Measurements from ENCODE around the gene CDH4.

The CDH4 gene

GRCh38 chr20:61680096-61680495 lies 428.0 kb downstream of the CDH4 start:
- no peak for DNase-seq (ENCODE audit: low read depth)
- no peak for TF ChIP-seq CTCF (IDR thresholded peaks at IDR 0.05; ENCODE audit: control insufficient read depth, extremely low read depth, insufficient read depth)
- H3K4me3 ChIP-seq (ENCODE audit: low read depth, low read length) = no peak overlapping the region

GRCh38 chr20:61682114-61682995 lies 430.3 kb downstream of the CDH4 start:
- H3K4me3 ChIP-seq (ENCODE audit: low read depth, low read length) = no peak overlapping the region
- no peak for TF ChIP-seq CTCF (IDR thresholded peaks at IDR 0.05; ENCODE audit: control insufficient read depth, extremely low read depth, insufficient read depth)
- DNase-seq (ENCODE audit: low read depth) = no peak

- TF ChIP-seq CTCF (IDR thresholded peaks at IDR 0.05; ENCODE audit: control insufficient read depth, extremely low read depth, insufficient read depth) = no peak
- no peak overlapping the region for H3K4me3 ChIP-seq (ENCODE audit: low read depth, low read length)
- DNase-seq (ENCODE audit: low read depth) = peak; percentile 14
Observed at GRCh38 chr20:61682996-61683681, 431.1 kb downstream of the CDH4 start.

- no peak overlapping the region for H3K4me3 ChIP-seq (ENCODE audit: low read depth, low read length)
- no peak for TF ChIP-seq CTCF (IDR thresholded peaks at IDR 0.05; ENCODE audit: control insufficient read depth, extremely low read depth, insufficient read depth)
- DNase-seq (ENCODE audit: low read depth) = no peak
Observed at GRCh38 chr20:61683721-61684120, 431.7 kb downstream of the CDH4 start.

GRCh38 chr20:61684136-61684535 lies 432.1 kb downstream of the CDH4 start:
- H3K4me3 ChIP-seq (ENCODE audit: low read depth, low read length) = no peak overlapping the region
- no peak for TF ChIP-seq CTCF (IDR thresholded peaks at IDR 0.05; ENCODE audit: control insufficient read depth, extremely low read depth, insufficient read depth)
- DNase-seq (ENCODE audit: low read depth) = no peak

GRCh38 chr20:61684583-61685235 lies 432.6 kb downstream of the CDH4 start:
- no peak overlapping the region for H3K4me3 ChIP-seq (ENCODE audit: low read depth, low read length)
- TF ChIP-seq CTCF (IDR thresholded peaks at IDR 0.05; ENCODE audit: control insufficient read depth, extremely low read depth, insufficient read depth) = no peak
- DNase-seq (ENCODE audit: low read depth) = no peak

All from LNCaP clone FGC (cell line).